CD4-positive, alpha-beta T cell (primary cell): ENCODE measurements around the gene EYA2. TPM values are rescaled to one million over a fixed set of nuclear protein-coding genes. Genes with fewer than 3 reads are reported as not detected.

Experiments
- ATAC-seq: fragments of 200-7000 bp; cut with Tn5 transposase; one replicate; pipeline ENCODE4 v1.10.0; 2022; ENCODE audit warnings: mild to moderate bottlenecking; ENCODE audit not compliant: poor library complexity
- CTCF ChIA-PET: fragments of 350-600 bp; sonication (Branson Sonifier 250); formaldehyde crosslinking; loops from one replicate; lab custom pipeline; 2021; ENCODE audit warnings: antibody characterized with exemption, inconsistent platforms; lab: Charles Lee
- POLR2A ChIA-PET: fragments of 350-600 bp; sonication (Branson Sonifier 250); formaldehyde crosslinking; loops from one replicate; lab custom pipeline; 2021; ENCODE audit warnings: antibody characterized with exemption, inconsistent platforms; lab: Charles Lee
- DNase-seq, 14 experiments: peaks; one replicate each; pipeline ENCODE4 v3.0.0-alpha.2; 2013 to 2020; ENCODE audit warnings: mixed read lengths in 2 of 14
- H3K27ac ChIP-seq, 2 donors: one replicate each; pipeline versions ENCODE4 v1.5.1 to v1.7.0; 2013; ENCODE audit warnings: low read length in 2 of 2, low read depth in 1 of 2, mild to moderate bottlenecking in 1 of 2
- H3K27me3 ChIP-seq, 2 experiments: 1 replicate in 1 of 2; 2 replicates in 1 of 2; pipeline versions ENCODE4 v1.6.1 to v1.7.0; 2013; ENCODE audit warnings: low read length in 2 of 2, control low read depth in 1 of 2, mild to moderate bottlenecking in 1 of 2, moderate library complexity in 1 of 2; ENCODE audit not compliant: insufficient read depth in 2 of 2, control insufficient read depth in 1 of 2
- H3K36me3 ChIP-seq: one replicate; pipeline ENCODE4 v1.6.1; 2013; ENCODE audit warnings: low read length, control low read depth; ENCODE audit not compliant: insufficient read depth
- H3K4me1 ChIP-seq: one replicate; pipeline ENCODE4 v1.6.1; 2013; ENCODE audit warnings: low read length, control low read depth; ENCODE audit not compliant: insufficient read depth
- H3K4me3 ChIP-seq: one replicate; pipeline ENCODE4 v1.5.1; 2013; ENCODE audit warnings: mild to moderate bottlenecking, low read length, moderate library complexity
- H3K9me3 ChIP-seq, 2 experiments: 1 replicate in 1 of 2; 2 replicates in 1 of 2; pipeline versions ENCODE4 v1.6.1 to v1.7.0; 2013; ENCODE audit warnings: low read length in 2 of 2, mild to moderate bottlenecking in 2 of 2, control low read depth in 1 of 2, moderate library complexity in 1 of 2; ENCODE audit not compliant: control insufficient read depth in 1 of 2, insufficient read depth in 1 of 2
- H3K27ac Mint-ChIP-seq: one replicate; pipeline ENCODE4 v1.8.0; 2020; ENCODE audit warnings: mixed read lengths
- H3K27me3 Mint-ChIP-seq: one replicate; pipeline ENCODE4 v1.8.0; 2021; ENCODE audit warnings: mixed read lengths
- H3K36me3 Mint-ChIP-seq: one replicate; pipeline ENCODE4 v1.8.0; 2021; ENCODE audit warnings: low read depth, mixed read lengths
- H3K4me1 Mint-ChIP-seq: one replicate; pipeline ENCODE4 v1.8.0; 2021; ENCODE audit warnings: low read depth, mixed read lengths
- H3K4me3 Mint-ChIP-seq: one replicate; pipeline ENCODE4 v1.8.0; 2020; ENCODE audit warnings: mild to moderate bottlenecking, mixed read lengths
- H3K9me3 Mint-ChIP-seq: one replicate; pipeline ENCODE4 v1.8.0; 2020; ENCODE audit warnings: mixed read lengths
- CTCF ChIP-seq: fragments of 200-600 bp; IDR thresholded peaks from one replicate; pipeline ENCODE4 v1.8.0; 2022; ENCODE audit warnings: antibody characterized with exemption, mild to moderate bottlenecking
- intact Hi-C, 2 experiments: fragments of 100-400 bp; cut with DNase I in 1 of 2; cut with micrococcal nuclease in 1 of 2; formaldehyde crosslinking; loops; one replicate each; pipeline versions ENCODE4 v1.15.1 to v1.9.0; 2023 to 2025; cut with DNase I, micrococcal nuclease
- total RNA-seq, 174 experiments: library from RNA in 2 of 174; stranded (reverse) in 2 of 174; gene quantifications; one replicate each; pipeline ENCODE4 v1.2.3 and lab custom pipeline; 2021 to 2026

The EYA2 gene
- total RNA-seq, 2 experiments from 2014 or later: not detected

- no peaks in the 10 kb centered on the region for H3K36me3 Mint-ChIP-seq
Measured at GRCh38 chr20:47020231-47020630, 125.6 kb downstream of the EYA2 start.

GRCh38 chr20:47021850-47022249 lies 127.2 kb downstream of the EYA2 start:
- POLR2A ChIA-PET: no interaction called here

More at GRCh38 chr20:47020231-47020630, 125.6 kb downstream of the EYA2 start:
- intact Hi-C loops: no loop called here
- Mint-ChIP-seq H3K4me3 (no peak overlapping the region), H3K27ac (no peak overlapping the region), H3K4me1 (no peaks in the 10 kb centered on the region), H3K27me3 (peaks cover 19% of the 10 kb centered on the region), H3K9me3 (no peaks in the 10 kb centered on the region)
- Histone ChIP-seq H3K4me3 (no peak overlapping the region), H3K27ac (no peak overlapping the region), H3K36me3 (no peaks in the 10 kb centered on the region), H3K27me3 (no peaks in the 10 kb centered on the region), H3K9me3 (no peaks in the 10 kb centered on the region), H3K4me1 (no peaks in the 10 kb centered on the region)
- POLR2A ChIA-PET: no interaction called here
- no peak for ATAC-seq
- TF ChIP-seq CTCF: no peak
- CTCF ChIA-PET: no interaction called here
- DNase-seq: no peak

GRCh38 chr20:47024461-47024937 lies 129.9 kb downstream of the EYA2 start:
- no peaks in the 10 kb centered on the region for H3K36me3 ChIP-seq
- Mint-ChIP-seq H3K27ac (no peak overlapping the region), H3K9me3 (peaks cover 2% of the 10 kb centered on the region), H3K36me3 (no peaks in the 10 kb centered on the region), H3K4me1 (no peaks in the 10 kb centered on the region), H3K27me3 (peaks cover 19% of the 10 kb centered on the region), H3K4me3 (no peak overlapping the region)
- no peak overlapping the region for H3K27ac ChIP-seq
- CTCF ChIA-PET: no interaction called here
- H3K4me3 ChIP-seq: no peak overlapping the region
- no peak for ATAC-seq
- no peaks in the 10 kb centered on the region for H3K4me1 ChIP-seq
- intact Hi-C loops: no loop called here
- H3K9me3 ChIP-seq: no peaks in the 10 kb centered on the region
- no peak for DNase-seq
- no peak for TF ChIP-seq CTCF
- POLR2A ChIA-PET: no interaction called here
- peaks cover 0 to 4% of the 10 kb centered on the region in 2 experiments for H3K27me3 ChIP-seq

More at GRCh38 chr20:47021850-47022249, 127.2 kb downstream of the EYA2 start:
- ATAC-seq (no peak), DNase-seq (no peak)
- Mint-ChIP-seq H3K4me3 (no peak overlapping the region), H3K9me3 (no peaks in the 10 kb centered on the region), H3K36me3 (no peaks in the 10 kb centered on the region), H3K4me1 (no peaks in the 10 kb centered on the region), H3K27me3 (peaks cover 24% of the 10 kb centered on the region), H3K27ac (no peak overlapping the region)
- CTCF ChIA-PET: no interaction called here
- no peaks in the 10 kb centered on the region for H3K9me3 ChIP-seq
- H3K36me3 ChIP-seq: no peaks in the 10 kb centered on the region
- no peak for TF ChIP-seq CTCF
- intact Hi-C loops: no loop called here
- H3K4me1 ChIP-seq: no peaks in the 10 kb centered on the region
- no peaks in the 10 kb centered on the region for H3K27me3 ChIP-seq
- no peak overlapping the region for H3K27ac ChIP-seq
- no peak overlapping the region for H3K4me3 ChIP-seq
